Loucy (cell line): ENCODE measurements around the gene MAD1L1.

Experiments
- EZH2phosphoT487 ChIP-seq: fragments of 200-600 bp; IDR thresholded peaks from 2 replicates; pipeline ENCODE4 v1.6.1; 2018; ENCODE audit warnings: antibody characterized with exemption, mild to moderate bottlenecking, moderate library complexity, borderline replicate concordance
- TF ChIP-seq, protein P1 (sequence below): fragments of 200-600 bp; sonication (generic); conservative IDR thresholded peaks from 2 replicates; pipeline ENCODE4 v1.5.1; 2014; ENCODE audit warnings: mild to moderate bottlenecking, antibody characterized with exemption, low read length

DNA sequence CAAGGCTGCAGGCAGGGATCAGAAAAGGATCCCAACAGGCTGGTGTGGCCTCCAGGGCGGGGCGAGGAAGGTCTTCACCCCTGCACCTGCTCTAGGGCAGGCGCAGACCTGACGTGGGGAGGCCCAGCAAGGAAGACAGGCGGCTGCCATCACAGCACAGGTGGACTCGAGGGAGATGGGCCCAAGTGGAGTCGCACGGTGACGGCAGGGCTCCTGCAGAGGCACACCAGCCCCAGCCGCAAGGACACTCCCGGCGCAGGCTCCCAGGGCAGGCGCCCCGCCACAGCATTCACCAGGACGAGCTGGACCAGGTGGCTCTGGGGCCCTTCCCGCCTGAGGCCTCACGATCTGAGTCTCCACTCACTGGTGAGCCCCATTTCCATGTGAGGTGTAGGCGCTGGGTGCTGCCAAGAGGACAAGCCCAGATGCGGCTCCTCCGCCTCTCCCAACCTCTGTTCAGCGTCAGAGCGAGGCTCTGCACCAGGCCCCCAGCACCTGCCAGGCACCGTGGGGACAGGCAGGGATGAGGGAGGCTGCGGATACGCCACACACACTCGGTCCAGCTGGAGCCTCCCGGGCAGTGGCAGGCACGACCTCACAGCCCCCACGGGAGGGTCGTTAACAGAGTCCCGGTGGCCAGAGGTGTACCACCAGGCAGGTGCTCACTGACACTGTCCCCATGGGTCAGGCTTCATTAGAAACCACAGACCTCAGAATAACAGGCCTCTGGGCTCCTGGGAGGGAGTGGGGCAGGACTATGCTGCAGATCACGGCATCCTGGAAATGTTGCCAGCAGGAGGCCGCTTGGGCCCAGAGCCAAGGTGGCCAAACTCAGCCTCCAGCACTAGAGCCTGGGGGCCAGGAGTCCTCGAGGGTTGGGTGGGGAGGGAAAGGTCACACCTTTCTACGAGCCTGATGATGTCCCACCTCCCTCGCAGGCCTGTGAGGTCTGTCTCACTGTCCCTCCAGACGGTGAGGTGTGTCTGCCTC, 111.6 kb downstream of the MAD1L1 start:
- TF ChIP-seq, protein P1, sequence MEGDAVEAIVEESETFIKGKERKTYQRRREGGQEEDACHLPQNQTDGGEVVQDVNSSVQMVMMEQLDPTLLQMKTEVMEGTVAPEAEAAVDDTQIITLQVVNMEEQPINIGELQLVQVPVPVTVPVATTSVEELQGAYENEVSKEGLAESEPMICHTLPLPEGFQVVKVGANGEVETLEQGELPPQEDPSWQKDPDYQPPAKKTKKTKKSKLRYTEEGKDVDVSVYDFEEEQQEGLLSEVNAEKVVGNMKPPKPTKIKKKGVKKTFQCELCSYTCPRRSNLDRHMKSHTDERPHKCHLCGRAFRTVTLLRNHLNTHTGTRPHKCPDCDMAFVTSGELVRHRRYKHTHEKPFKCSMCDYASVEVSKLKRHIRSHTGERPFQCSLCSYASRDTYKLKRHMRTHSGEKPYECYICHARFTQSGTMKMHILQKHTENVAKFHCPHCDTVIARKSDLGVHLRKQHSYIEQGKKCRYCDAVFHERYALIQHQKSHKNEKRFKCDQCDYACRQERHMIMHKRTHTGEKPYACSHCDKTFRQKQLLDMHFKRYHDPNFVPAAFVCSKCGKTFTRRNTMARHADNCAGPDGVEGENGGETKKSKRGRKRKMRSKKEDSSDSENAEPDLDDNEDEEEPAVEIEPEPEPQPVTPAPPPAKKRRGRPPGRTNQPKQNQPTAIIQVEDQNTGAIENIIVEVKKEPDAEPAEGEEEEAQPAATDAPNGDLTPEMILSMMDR, result no peak
- TF ChIP-seq EZH2phosphoT487, result no peak
